ENCODE measurements around the gene P2RX3. TPM values are rescaled to one million over a fixed set of nuclear protein-coding genes. Genes with fewer than 3 reads are reported as not detected.

Gene P2RX3
- total and polyA plus RNA-seq, 2 experiments from 2014 or later, result 0.15 to 0.35 TPM

DNA sequence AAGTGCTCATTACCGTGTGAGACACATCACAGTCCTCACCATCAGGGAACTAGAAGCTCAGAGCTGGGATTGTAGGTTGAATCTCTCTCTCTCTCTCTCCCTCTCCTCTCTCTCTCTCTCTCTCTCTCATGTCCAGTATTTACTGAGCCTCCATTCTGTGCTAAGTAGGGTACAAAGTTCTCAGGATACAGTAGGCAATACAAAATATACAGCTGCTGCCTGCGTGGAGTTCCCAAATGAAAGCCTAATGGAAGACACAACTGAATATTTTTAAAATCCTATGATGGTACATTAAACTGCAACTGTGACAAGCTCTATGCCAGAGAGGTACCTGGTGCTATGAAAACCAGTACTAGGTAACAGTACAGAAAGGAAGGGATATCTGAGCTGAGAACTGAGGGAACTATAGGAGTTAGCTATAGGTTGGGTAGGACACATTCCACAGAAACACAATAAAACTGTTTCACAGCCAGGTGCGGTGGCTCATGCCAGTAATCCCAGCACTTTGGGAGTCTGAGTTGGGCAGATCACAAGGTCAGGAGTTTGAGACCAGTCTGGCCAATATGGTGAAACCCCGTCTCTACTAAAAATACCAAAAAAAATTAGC lies 61.9 kb downstream of the P2RX3 start:
- H3K27me3 ChIP-seq (ENCODE audit: insufficient read depth), result no peaks in the 10 kb centered on the region
- no peaks in the 10 kb centered on the region for H3K79me2 ChIP-seq (replicated peaks; ENCODE audit: insufficient read depth)
- no peak overlapping the region for H3K4me3 Mint-ChIP-seq
- ATAC-seq, result no peak
- H3K27ac Mint-ChIP-seq, result no peak overlapping the region
- H3K27ac ChIP-seq (ENCODE audit: low read depth), result no peak overlapping the region
- no peaks in the 10 kb centered on the region for H3K4me1 ChIP-seq (ENCODE audit: insufficient read depth)
- DNase-seq (ENCODE audit: low spot score), result no peak
- no peak overlapping the region for H2AFZ ChIP-seq
- no peaks in the 10 kb centered on the region for H3K36me3 ChIP-seq (ENCODE audit: insufficient read depth)
- H3K9me3 Mint-ChIP-seq, result no peaks in the 10 kb centered on the region
- no peaks in the 10 kb centered on the region for H4K20me1 ChIP-seq (replicated peaks; ENCODE audit: insufficient read depth)
- H3K9me2 ChIP-seq (ENCODE audit: insufficient read depth), result no peaks in the 10 kb centered on the region; the same call in 1 of the 2 replicates
- no peak overlapping the region for H3K4me3 ChIP-seq
- H3K4me1 Mint-ChIP-seq, result no peaks in the 10 kb centered on the region
- no peaks in the 10 kb centered on the region for H3F3A ChIP-seq (replicated peaks; ENCODE audit: low read depth)
- peaks cover 2% of the 10 kb centered on the region for H3K27me3 Mint-ChIP-seq (ENCODE audit: insufficient read depth, low read depth, poor library complexity)
- no peaks in the 10 kb centered on the region for H3K36me3 Mint-ChIP-seq (ENCODE audit: low read depth)
- H3K4me2 ChIP-seq, result no peak overlapping the region
- no peak for TF ChIP-seq EZH2phosphoT487 (IDR thresholded peaks at IDR 0.05; ENCODE audit: unreplicated experiment)
- TF ChIP-seq STAT1 (IDR thresholded peaks at IDR 0.05; ENCODE audit: unreplicated experiment), result no peak
- no peak for TF ChIP-seq EZH2 (IDR thresholded peaks at IDR 0.05; ENCODE audit: low read depth, unreplicated experiment)
- TF ChIP-seq ZNF114 (CRISPR knock-in tag; IDR thresholded peaks at IDR 0.05), result no peak
- no peak for TF ChIP-seq CREB1 (CRISPR knock-in tag; IDR thresholded peaks at IDR 0.05; ENCODE audit: low read depth)
- TF ChIP-seq, protein P1, sequence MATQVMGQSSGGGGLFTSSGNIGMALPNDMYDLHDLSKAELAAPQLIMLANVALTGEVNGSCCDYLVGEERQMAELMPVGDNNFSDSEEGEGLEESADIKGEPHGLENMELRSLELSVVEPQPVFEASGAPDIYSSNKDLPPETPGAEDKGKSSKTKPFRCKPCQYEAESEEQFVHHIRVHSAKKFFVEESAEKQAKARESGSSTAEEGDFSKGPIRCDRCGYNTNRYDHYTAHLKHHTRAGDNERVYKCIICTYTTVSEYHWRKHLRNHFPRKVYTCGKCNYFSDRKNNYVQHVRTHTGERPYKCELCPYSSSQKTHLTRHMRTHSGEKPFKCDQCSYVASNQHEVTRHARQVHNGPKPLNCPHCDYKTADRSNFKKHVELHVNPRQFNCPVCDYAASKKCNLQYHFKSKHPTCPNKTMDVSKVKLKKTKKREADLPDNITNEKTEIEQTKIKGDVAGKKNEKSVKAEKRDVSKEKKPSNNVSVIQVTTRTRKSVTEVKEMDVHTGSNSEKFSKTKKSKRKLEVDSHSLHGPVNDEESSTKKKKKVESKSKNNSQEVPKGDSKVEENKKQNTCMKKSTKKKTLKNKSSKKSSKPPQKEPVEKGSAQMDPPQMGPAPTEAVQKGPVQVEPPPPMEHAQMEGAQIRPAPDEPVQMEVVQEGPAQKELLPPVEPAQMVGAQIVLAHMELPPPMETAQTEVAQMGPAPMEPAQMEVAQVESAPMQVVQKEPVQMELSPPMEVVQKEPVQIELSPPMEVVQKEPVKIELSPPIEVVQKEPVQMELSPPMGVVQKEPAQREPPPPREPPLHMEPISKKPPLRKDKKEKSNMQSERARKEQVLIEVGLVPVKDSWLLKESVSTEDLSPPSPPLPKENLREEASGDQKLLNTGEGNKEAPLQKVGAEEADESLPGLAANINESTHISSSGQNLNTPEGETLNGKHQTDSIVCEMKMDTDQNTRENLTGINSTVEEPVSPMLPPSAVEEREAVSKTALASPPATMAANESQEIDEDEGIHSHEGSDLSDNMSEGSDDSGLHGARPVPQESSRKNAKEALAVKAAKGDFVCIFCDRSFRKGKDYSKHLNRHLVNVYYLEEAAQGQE (IDR thresholded peaks at IDR 0.05; ENCODE audit: unreplicated experiment), result no peak
- TF ChIP-seq, protein P2, sequence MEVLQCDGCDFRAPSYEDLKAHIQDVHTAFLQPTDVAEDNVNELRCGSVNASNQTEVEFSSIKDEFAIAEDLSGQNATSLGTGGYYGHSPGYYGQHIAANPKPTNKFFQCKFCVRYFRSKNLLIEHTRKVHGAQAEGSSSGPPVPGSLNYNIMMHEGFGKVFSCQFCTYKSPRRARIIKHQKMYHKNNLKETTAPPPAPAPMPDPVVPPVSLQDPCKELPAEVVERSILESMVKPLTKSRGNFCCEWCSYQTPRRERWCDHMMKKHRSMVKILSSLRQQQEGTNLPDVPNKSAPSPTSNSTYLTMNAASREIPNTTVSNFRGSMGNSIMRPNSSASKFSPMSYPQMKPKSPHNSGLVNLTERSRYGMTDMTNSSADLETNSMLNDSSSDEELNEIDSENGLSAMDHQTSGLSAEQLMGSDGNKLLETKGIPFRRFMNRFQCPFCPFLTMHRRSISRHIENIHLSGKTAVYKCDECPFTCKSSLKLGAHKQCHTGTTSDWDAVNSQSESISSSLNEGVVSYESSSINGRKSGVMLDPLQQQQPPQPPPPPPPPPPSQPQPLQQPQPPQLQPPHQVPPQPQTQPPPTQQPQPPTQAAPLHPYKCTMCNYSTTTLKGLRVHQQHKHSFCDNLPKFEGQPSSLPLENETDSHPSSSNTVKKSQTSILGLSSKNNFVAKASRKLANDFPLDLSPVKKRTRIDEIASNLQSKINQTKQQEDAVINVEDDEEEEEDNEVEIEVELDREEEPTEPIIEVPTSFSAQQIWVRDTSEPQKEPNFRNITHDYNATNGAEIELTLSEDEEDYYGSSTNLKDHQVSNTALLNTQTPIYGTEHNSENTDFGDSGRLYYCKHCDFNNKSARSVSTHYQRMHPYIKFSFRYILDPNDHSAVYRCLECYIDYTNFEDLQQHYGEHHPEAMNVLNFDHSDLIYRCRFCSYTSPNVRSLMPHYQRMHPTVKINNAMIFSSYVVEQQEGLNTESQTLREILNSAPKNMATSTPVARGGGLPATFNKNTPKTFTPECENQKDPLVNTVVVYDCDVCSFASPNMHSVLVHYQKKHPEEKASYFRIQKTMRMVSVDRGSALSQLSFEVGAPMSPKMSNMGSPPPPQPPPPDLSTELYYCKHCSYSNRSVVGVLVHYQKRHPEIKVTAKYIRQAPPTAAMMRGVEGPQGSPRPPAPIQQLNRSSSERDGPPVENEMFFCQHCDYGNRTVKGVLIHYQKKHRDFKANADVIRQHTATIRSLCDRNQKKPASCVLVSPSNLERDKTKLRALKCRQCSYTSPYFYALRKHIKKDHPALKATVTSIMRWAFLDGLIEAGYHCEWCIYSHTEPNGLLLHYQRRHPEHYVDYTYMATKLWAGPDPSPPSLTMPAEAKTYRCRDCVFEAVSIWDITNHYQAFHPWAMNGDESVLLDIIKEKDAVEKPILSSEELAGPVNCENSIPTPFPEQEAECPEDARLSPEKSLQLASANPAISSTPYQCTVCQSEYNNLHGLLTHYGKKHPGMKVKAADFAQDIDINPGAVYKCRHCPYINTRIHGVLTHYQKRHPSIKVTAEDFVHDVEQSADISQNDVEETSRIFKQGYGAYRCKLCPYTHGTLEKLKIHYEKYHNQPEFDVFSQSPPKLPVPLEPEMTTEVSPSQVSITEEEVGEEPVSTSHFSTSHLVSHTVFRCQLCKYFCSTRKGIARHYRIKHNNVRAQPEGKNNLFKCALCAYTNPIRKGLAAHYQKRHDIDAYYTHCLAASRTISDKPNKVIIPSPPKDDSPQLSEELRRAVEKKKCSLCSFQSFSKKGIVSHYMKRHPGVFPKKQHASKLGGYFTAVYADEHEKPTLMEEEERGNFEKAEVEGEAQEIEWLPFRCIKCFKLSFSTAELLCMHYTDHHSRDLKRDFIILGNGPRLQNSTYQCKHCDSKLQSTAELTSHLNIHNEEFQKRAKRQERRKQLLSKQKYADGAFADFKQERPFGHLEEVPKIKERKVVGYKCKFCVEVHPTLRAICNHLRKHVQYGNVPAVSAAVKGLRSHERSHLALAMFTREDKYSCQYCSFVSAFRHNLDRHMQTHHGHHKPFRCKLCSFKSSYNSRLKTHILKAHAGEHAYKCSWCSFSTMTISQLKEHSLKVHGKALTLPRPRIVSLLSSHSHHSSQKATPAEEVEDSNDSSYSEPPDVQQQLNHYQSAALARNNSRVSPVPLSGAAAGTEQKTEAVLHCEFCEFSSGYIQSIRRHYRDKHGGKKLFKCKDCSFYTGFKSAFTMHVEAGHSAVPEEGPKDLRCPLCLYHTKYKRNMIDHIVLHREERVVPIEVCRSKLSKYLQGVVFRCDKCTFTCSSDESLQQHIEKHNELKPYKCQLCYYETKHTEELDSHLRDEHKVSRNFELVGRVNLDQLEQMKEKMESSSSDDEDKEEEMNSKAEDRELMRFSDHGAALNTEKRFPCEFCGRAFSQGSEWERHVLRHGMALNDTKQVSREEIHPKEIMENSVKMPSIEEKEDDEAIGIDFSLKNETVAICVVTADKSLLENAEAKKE (CRISPR knock-in tag; IDR thresholded peaks at IDR 0.05), result no peak
- TF ChIP-seq ZNF331 (CRISPR knock-in tag; IDR thresholded peaks at IDR 0.05; ENCODE audit: low read depth), result no peak
- TF ChIP-seq, protein P3, sequence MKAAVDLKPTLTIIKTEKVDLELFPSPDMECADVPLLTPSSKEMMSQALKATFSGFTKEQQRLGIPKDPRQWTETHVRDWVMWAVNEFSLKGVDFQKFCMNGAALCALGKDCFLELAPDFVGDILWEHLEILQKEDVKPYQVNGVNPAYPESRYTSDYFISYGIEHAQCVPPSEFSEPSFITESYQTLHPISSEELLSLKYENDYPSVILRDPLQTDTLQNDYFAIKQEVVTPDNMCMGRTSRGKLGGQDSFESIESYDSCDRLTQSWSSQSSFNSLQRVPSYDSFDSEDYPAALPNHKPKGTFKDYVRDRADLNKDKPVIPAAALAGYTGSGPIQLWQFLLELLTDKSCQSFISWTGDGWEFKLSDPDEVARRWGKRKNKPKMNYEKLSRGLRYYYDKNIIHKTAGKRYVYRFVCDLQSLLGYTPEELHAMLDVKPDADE (IDR thresholded peaks at IDR 0.05), result no peak
- no peak for TF ChIP-seq POLR2AphosphoS5 (IDR thresholded peaks at IDR 0.05; ENCODE audit: low read depth)
- TF ChIP-seq, protein P4, sequence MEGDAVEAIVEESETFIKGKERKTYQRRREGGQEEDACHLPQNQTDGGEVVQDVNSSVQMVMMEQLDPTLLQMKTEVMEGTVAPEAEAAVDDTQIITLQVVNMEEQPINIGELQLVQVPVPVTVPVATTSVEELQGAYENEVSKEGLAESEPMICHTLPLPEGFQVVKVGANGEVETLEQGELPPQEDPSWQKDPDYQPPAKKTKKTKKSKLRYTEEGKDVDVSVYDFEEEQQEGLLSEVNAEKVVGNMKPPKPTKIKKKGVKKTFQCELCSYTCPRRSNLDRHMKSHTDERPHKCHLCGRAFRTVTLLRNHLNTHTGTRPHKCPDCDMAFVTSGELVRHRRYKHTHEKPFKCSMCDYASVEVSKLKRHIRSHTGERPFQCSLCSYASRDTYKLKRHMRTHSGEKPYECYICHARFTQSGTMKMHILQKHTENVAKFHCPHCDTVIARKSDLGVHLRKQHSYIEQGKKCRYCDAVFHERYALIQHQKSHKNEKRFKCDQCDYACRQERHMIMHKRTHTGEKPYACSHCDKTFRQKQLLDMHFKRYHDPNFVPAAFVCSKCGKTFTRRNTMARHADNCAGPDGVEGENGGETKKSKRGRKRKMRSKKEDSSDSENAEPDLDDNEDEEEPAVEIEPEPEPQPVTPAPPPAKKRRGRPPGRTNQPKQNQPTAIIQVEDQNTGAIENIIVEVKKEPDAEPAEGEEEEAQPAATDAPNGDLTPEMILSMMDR (conservative IDR thresholded peaks at IDR 0.05; ENCODE audit: low read depth in 2 of 2), result no peak
- no peak for TF ChIP-seq JUNB (IDR thresholded peaks at IDR 0.05; ENCODE audit: unreplicated experiment)
- TF ChIP-seq NANOG (IDR thresholded peaks at IDR 0.05; ENCODE audit: borderline replicate concordance), result no peak
